Mucosa of gallbladder (tissue), 1 donor: ENCODE data around the gene TRAPPC10. TPM values are rescaled to one million over a fixed set of nuclear protein-coding genes. Genes with fewer than 3 reads are reported as not detected.

Source experiments
- DNase-seq: peaks from one replicate; pipeline ENCODE4 v3.0.0-alpha.2; 2020; ENCODE audit warnings: low spot score
- total RNA-seq: library from RNA; stranded (reverse); gene quantifications from one replicate; pipeline ENCODE4 v1.2.1, GENCODE V29; 2021
- donor health status: DM: no; HTN: no; CAD: no.

TRAPPC10 gene
- total RNA-seq, 1 donor from 2014 or later = 37.0 TPM

- DNase-seq = no peak
Observed at GRCh38 chr21:43983390-43983789, 28.7 kb upstream of the TRAPPC10 start.

GRCh38 chr21:43983860-43984420 is 28.2 kb upstream of the TRAPPC10 start:
- no peak for DNase-seq

GRCh38 chr21:43984905-43985689 is 27.0 kb upstream of the TRAPPC10 start:
- DNase-seq = no peak

GRCh38 chr21:43985690-43986251 is 26.3 kb upstream of the TRAPPC10 start:
- DNase-seq = no peak

- DNase-seq = no peak
Observed at GRCh38 chr21:43986544-43987451, 25.3 kb upstream of the TRAPPC10 start.

- DNase-seq = no peak
Observed at GRCh38 chr21:43987509-43987908, 24.6 kb upstream of the TRAPPC10 start.

GRCh38 chr21:43988016-43988415 is 24.1 kb upstream of the TRAPPC10 start:
- DNase-seq = no peak

- no peak for DNase-seq
Observed at GRCh38 chr21:43988506-43989230, 23.4 kb upstream of the TRAPPC10 start.

- no peak for DNase-seq
Observed at GRCh38 chr21:43989401-43989800, 22.7 kb upstream of the TRAPPC10 start.

- DNase-seq = no peak
Observed at GRCh38 chr21:43991447-43991991, 20.6 kb upstream of the TRAPPC10 start.

GRCh38 chr21:43992121-43992520 is 20.0 kb upstream of the TRAPPC10 start:
- DNase-seq = no peak

GRCh38 chr21:43993420-43993934 is 18.6 kb upstream of the TRAPPC10 start:
- DNase-seq = no peak

- DNase-seq = no peak
Observed at GRCh38 chr21:43994085-43994484, 18.0 kb upstream of the TRAPPC10 start.

- DNase-seq = no peak
Observed at GRCh38 chr21:43994646-43995045, 17.5 kb upstream of the TRAPPC10 start.

GRCh38 chr21:43995521-43996105 is 16.5 kb upstream of the TRAPPC10 start:
- no peak for DNase-seq

GRCh38 chr21:43997766-43998742 is 14.1 kb upstream of the TRAPPC10 start:
- DNase-seq = no peak

- DNase-seq = no peak
Observed at GRCh38 chr21:44000360-44000759, 11.7 kb upstream of the TRAPPC10 start.

GRCh38 chr21:44002511-44002910 is 9.6 kb upstream of the TRAPPC10 start:
- no peak for DNase-seq

GRCh38 chr21:44003307-44003966 is 8.7 kb upstream of the TRAPPC10 start:
- no peak for DNase-seq
